SJSA1 (cell line): ENCODE data around the gene ATL3. TPM values are rescaled to one million over a fixed set of nuclear protein-coding genes. Genes with fewer than 3 reads are reported as not detected.
"Not testable (repeated sequence)": the region's sequence is repeated elsewhere in the genome, so short reads cannot be mapped to it uniquely, and the experiment has no call there.

Experiments
- DNase-seq, 2 experiments: peaks; one replicate each; pipeline ENCODE4 v3.0.0-alpha.2; 2015 to 2020; ENCODE audit warnings: low spot score in 2 of 2, low read depth in 1 of 2
- H3K27ac ChIP-seq: fragments of 250-450 bp; sonication (Bioruptor Pico); 2 replicates; pipeline ENCODE4 v1.5.1; 2020; ENCODE audit warnings: mild to moderate bottlenecking, moderate library complexity
- H3K27me3 ChIP-seq: fragments of 250-450 bp; sonication (Bioruptor Pico); replicated peaks from 2 replicates; pipeline ENCODE4 v1.5.1; 2020; ENCODE audit warnings: mild to moderate bottlenecking, moderate library complexity
- H3K36me3 ChIP-seq: fragments of 250-450 bp; sonication (Bioruptor Pico); 2 replicates; pipeline ENCODE4 v1.5.1; 2020; ENCODE audit warnings: mild to moderate bottlenecking
- H3K4me1 ChIP-seq: fragments of 250-450 bp; sonication (Bioruptor Pico); replicated peaks from 2 replicates; pipeline ENCODE4 v1.6.1; 2021; ENCODE audit warnings: mild to moderate bottlenecking
- H3K4me3 ChIP-seq: fragments of 250-450 bp; sonication (Bioruptor Pico); 2 replicates; pipeline ENCODE4 v1.5.1; 2020; ENCODE audit warnings: mild to moderate bottlenecking
- H3K9me3 ChIP-seq: fragments of 250-450 bp; sonication (Bioruptor Pico); replicated peaks from 2 replicates; pipeline ENCODE4 v1.5.1; 2020; ENCODE audit warnings: mild to moderate bottlenecking
- total RNA-seq: library from RNA; depleted of rRNA; stranded (reverse); fragments of >200 nt; shearing (Covaris generic); gene quantifications from 2 replicates; pipeline ENCODE4 v1.2.3, GENCODE V29; 2014

The ATL3 gene
- total RNA-seq, 1 experiment from 2014 or later, result 183 TPM

DNA sequence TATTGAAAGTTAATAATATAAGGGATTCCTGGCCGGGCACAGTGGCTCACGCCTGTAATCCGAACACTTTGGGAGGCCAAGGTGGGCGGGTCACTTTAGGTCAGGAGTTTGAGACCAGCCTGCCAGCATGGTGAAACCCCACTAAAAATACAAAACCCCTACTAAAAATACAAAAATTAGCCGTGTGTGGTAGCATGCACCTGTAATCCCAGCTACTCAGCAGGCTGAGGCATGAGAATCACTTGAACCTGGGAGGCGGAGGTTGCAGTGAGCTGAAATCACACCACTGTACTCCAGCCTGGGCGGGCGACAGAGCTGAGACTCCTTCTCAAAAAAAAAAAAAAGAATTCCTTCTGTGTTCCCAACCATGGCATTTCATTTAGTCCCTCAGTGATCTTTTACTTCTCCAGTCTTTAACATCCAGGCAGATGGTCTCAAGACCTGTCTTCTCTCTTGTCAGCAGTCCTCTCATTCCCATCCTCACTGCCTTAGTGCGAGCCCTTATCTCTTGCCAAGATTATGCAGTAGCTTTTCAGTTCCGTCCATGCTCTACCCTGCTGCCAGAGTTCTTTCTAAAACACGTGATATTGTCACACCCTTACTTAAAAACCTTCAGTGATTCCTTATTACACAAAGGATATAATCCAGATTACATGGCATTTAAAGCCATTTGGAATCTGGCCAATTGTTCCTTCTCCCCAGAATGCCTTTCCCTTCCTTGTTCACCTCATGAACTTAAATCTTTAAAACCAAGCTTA is 28.0 kb upstream of the ATL3 start:
- no peak for DNase-seq
- no peak overlapping the region for H3K27ac ChIP-seq
- no peaks in the 10 kb centered on the region for H3K27me3 ChIP-seq
- H3K4me3 ChIP-seq, result no peak overlapping the region
- peaks cover 8% of the 10 kb centered on the region; the same call in 1 of the 2 replicates for H3K36me3 ChIP-seq
- no peaks in the 10 kb centered on the region for H3K9me3 ChIP-seq
- peaks cover 1% of the 10 kb centered on the region for H3K4me1 ChIP-seq

DNA sequence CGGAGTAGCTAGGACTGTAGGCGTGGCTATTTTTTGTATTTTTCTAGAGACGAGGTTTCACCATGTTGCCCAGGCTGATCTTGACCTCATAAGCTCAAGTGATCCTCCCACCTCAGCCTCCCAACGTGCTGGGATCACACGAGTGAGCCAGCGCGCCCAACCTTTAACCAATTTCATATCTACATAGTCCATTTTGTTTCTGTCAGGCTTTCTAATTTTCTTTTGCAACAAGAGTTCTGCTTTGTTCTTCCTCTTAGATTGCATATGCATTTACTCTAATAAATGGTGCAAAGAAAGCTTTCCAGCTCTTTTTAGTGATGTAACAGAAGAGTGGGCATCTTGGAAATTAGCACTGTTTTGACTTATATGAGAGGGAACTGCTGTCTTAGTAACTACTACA is 23.4 kb upstream of the ATL3 start:
- Histone ChIP-seq H3K27me3 (no peaks in the 10 kb centered on the region), H3K4me3 (no peak overlapping the region), H3K9me3 (no peaks in the 10 kb centered on the region), H3K4me1 (no peaks in the 10 kb centered on the region), H3K27ac (no peak overlapping the region), H3K36me3 (peaks cover under 1% of the 10 kb centered on the region; the same call in 1 of the 2 replicates)
- DNase-seq, result no peak

DNA sequence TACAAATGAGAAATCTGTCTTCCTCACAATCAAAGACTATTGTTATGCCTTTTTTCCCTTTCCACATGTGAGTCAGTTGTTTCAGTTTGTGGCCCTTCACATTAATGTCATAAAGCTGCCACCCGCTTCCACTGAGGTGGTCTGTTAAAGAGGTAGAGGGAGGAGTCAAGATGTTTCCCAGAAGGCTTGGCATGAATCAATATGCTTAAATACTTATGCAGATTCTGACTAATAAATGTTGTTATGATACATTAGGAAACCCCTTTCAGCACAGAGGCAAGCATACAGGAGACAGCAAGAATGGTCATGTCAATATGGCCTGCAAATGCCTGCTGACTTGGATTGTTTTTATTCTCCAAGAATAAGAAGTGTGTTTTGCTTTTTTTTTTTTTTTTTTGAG is 16.7 kb upstream of the ATL3 start:
- Histone ChIP-seq H3K27ac (no peak overlapping the region), H3K36me3 (no peaks in the 10 kb centered on the region; the same call in 1 of the 2 replicates), H3K4me1 (peaks cover 3% of the 10 kb centered on the region), H3K27me3 (no peaks in the 10 kb centered on the region), H3K4me3 (no peak overlapping the region), H3K9me3 (no peaks in the 10 kb centered on the region)
- no peak for DNase-seq

DNA sequence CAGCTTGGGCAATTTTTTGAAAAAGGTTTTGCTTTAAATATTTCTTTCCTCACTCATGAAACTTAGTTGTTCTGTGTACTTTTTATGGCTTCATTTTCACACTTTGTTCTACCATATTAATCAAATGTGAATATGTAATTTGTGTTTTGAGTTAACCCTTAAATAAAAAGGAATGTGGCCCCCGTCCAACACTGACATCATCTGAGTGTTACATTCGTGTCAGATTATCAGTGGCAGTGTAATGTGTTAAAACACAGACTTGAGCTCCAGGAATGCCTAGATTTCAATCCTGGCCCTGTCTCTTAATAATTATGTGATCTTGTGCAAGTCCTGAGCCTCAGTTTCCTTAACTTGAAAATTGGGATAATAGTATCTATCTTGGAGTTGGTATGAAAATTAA is 15.8 kb upstream of the ATL3 start:
- no peak for DNase-seq
- H3K36me3 ChIP-seq, result no peaks in the 10 kb centered on the region; the same call in 1 of the 2 replicates
- no peak overlapping the region for H3K4me3 ChIP-seq
- H3K9me3 ChIP-seq, result no peaks in the 10 kb centered on the region
- no peak overlapping the region for H3K27ac ChIP-seq
- peaks cover 8% of the 10 kb centered on the region for H3K4me1 ChIP-seq
- H3K27me3 ChIP-seq, result no peaks in the 10 kb centered on the region

DNA sequence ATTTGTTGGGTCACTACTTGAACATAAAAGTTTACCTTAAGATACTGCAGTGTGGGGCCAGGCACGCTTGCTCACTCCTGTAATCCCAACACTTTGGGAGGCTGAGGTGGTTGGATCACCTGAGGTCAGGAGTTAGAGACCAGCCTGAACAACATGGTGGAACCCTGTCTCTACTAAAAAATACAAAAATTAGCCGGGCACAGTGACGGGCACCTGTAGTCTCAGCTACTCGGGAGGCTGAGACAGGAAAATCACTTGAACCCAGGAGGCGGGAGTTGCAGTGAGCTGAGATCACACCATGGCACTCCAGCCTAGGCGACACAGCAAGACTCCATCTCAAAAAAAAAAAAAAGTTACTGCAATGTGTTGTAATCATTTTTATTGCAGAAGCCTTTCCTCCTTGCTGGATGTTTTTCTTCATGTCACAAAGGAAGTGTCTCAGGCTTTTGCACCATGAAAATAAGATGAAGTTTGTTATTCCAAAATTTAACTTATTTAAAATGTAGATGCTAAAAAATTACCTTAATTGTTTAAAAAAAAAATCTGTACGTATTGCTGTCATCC is 14.1 kb upstream of the ATL3 start:
- not testable (repeated sequence) for H3K4me3 ChIP-seq, H3K36me3 ChIP-seq, H3K27ac ChIP-seq, H3K9me3 ChIP-seq, H3K27me3 ChIP-seq, DNase-seq
- peaks cover 13% of the 10 kb centered on the region for H3K4me1 ChIP-seq

DNA sequence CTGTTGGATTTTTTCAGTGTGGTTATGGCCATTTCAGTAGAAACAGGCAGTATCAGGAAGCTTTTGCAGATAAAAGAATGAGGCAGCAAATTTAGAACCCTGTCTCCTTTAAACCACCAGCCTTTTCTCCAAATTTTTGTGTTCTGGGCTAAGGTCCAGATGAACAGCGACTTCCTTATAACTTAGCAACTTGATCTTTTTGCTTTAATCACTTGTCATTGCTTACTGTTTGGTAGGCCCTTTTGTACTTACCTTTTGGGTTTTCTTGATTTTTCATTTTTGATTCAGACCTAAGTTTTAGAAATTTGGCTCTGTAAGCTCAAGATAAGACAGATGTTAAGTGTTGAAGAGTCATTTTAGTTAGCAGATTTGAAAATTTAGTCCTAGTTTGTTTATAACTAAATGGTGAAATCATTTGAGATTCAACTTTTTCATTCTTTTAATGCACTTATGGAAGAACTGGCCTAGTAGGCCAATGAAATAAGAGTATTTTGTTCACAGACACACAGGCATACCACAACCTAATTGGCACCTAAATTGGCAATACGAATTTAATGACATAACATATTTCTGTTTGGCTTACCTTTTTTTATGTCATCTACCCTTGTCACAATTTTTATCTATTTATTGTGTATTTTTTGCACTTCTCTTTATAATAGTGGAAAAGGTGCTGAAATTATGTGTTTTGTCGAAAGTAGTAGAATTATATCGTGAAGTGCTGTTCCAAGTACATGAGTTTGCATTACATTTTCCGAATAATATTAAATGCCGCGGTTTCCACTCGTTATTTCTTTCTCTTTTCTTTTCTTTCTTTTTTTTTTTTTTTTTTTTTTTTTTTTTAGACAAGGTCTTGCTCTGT is 12.2 kb upstream of the ATL3 start:
- H3K4me3 ChIP-seq, result no peak overlapping the region
- no peak for DNase-seq
- H3K9me3 ChIP-seq, result no peaks in the 10 kb centered on the region
- H3K27me3 ChIP-seq, result no peaks in the 10 kb centered on the region
- H3K36me3 ChIP-seq, result no peaks in the 10 kb centered on the region; the same call in 1 of the 2 replicates
- H3K27ac ChIP-seq, result no peak overlapping the region
- peaks cover 13% of the 10 kb centered on the region for H3K4me1 ChIP-seq

DNA sequence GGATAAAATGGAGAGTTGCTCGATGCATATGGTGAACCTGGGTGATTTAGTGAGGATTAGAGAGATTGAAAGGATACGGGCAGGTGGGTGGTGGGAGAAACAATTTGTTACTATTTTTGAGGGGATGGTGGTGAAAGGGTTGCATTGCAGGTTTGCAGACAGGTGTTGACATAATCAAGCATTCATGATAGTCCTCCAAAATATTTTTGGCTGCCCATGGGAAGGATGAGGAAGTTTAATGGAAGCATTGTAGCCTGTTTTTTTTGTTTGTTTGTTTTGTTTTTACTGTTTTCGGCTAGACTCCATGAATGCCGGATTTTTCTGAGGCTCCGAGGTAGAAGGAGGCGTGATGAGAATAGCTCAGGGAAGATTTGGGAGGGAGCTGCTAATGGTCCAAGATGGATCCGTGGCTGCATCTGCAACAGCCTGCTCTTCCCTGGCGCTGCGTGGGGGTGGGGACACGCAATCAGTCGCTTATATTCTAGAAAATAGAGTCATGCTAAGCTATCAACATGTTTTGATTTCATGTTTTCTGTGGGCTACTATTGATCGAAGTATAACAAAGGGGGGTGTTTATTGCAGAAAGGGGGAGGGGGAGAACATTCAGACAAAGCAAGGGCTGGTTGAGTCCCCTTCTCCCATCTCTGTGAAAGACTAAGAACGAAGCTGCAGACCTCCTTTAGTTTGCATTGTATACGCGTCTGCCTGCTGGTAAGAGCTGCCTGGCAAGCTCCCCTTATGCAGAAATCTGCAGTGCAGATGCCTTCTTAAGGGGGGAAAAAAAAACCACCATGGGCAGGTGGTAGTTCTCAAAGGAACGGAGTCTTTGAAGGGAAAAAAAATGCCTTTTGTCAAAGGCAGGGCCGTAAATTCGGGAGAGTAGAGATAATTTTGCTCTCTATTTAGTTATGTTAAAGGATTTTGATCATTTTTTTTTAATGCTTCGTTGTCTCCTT is 11.2 kb upstream of the ATL3 start:
- H3K4me1 ChIP-seq, result peaks cover 13% of the 10 kb centered on the region
- H3K36me3 ChIP-seq, result no peaks in the 10 kb centered on the region; the same call in 1 of the 2 replicates
- no peaks in the 10 kb centered on the region for H3K27me3 ChIP-seq
- peak in 1 of 2 experiments; percentile 53 for DNase-seq
- H3K9me3 ChIP-seq, result no peaks in the 10 kb centered on the region
- peak overlapping the region; percentile 67 for H3K4me3 ChIP-seq
- H3K27ac ChIP-seq, result no peak overlapping the region

DNA sequence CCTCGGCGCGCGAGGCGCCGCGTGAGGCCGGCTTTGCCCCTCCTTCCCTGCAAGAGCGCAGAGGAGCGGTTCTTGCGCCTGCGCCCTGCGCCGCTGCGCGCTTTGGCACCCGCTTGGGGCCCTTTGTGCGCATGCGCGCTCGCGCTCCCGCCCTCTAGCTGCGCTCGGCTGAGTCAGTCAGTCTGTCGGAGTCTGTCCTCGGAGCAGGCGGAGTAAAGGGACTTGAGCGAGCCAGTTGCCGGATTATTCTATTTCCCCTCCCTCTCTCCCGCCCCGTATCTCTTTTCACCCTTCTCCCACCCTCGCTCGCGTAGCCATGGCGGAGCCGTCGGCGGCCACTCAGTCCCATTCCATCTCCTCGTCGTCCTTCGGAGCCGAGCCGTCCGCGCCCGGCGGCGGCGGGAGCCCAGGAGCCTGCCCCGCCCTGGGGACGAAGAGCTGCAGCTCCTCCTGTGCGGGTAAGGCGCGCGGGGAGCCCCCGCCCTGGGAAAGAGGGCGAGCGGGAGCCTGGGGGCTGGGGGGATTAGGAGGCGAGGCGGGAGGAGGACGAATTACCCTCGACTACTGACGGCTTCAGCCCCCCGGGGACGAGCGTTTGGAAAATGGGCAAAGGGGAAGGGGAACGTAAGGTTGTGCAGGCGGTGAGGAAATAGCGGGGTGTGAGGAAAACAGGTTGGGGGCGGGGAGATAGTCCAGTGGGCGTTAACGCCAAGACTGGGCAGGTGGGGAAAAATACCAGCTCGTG is 10.3 kb upstream of the ATL3 start, which contains the start of gene RTN3:
Gene RTN3 (plus strand): TSS at position 180 of the 745 bp plus-strand sequence. CDS start 137 bp downstream, at position 317.
- H3K27ac ChIP-seq, result no peak within 1 kb of the TSS; the same call in 1 of the 2 replicates
- no peaks in the 10 kb centered on the region; the same call in 1 of the 2 replicates for H3K36me3 ChIP-seq
- H3K27me3 ChIP-seq, result no peaks in the 10 kb centered on the region
- DNase-seq, result peak; percentile 100
- no peaks in the 10 kb centered on the region for H3K9me3 ChIP-seq
- peaks cover 13% of the 10 kb centered on the region for H3K4me1 ChIP-seq
- H3K4me3 ChIP-seq, result peak within 1 kb of the TSS; percentile 67

DNA sequence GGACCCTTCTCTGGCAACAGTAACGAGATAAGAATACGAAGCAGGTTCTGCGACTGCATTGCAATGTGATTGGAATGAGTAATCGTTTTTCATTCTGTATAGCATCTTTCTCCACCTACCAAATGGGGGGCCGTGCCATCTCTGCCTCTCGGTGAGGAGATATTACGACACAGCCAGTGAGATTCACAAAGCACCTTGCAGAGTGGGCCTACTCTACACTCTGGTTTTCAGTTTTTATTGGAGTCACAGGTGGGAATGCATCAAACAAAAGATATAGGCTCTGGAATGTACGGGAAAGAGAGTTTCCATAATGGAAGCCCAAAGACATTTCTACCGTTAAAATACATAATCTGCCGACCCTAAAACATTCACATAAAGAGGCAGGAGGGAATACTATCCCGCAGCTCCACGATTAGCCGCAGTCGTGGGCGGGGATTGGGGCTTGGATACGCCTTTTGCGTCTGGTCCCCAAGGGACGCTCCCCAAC is 9.7 kb upstream of the ATL3 start:
- Histone ChIP-seq H3K9me3 (no peaks in the 10 kb centered on the region), H3K27me3 (no peaks in the 10 kb centered on the region), H3K27ac (no peak overlapping the region), H3K4me1 (peaks cover 13% of the 10 kb centered on the region), H3K4me3 (peak overlapping the region; percentile 67), H3K36me3 (no peaks in the 10 kb centered on the region; the same call in 1 of the 2 replicates)
- no peak for DNase-seq

DNA sequence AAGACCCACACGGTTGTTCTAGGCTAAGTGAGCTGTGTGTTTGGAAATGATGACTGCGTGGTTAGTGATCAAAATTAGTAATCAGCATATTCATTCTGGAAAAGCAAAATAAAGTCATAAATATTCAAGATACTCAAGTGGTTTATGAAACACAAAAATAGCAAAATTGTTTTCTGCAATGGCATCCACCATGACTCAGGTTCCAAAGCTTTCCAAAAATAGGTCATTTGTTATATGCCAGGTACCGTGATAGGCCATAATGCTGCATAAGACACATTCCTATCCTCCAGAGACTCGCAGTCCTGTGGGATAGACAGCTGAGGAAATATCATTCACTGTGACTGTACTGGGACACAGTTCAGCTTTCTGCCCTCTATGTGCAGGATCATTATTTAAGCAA is 2.4 kb upstream of the ATL3 start:
- Histone ChIP-seq H3K27ac (no peak overlapping the region), H3K4me3 (no peak overlapping the region)
- no peak for DNase-seq

DNA sequence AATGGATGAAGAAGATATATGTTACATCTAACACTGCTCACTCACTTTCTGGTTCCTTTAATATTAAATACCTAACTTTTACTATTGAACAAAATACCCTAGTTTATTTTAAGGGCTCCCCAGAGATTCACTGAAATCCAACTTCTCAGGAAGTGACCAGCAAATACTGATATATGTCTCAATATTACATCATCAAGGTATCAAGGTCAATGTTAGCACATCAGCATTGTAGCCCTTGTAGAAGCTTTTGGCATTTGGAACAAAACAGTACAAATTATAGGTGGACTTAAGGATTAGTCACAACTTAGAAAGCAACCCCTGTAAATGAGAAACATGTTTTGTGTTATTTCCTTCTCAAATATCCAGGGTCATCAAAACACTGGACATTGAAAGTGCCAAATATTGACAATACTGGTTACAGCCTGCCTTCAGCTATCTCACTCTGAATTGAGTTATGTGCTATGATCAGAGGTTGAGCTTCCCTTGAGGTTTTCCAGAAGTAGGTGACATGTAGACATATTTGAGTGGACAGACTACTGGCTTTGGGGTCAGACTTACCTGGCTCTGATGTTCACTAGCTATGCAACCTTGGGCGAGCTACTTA is 1.9 kb upstream of the ATL3 start:
- DNase-seq, result no peak
- no peaks in the 10 kb centered on the region for H3K27me3 ChIP-seq

More for the DNA sequence above, 2.4 kb upstream of the ATL3 start:
- Histone ChIP-seq H3K9me3 (no peaks in the 10 kb centered on the region), H3K4me1 (peaks cover 26% of the 10 kb centered on the region), H3K36me3 (peaks cover 11% of the 10 kb centered on the region), H3K27me3 (no peaks in the 10 kb centered on the region)

DNA sequence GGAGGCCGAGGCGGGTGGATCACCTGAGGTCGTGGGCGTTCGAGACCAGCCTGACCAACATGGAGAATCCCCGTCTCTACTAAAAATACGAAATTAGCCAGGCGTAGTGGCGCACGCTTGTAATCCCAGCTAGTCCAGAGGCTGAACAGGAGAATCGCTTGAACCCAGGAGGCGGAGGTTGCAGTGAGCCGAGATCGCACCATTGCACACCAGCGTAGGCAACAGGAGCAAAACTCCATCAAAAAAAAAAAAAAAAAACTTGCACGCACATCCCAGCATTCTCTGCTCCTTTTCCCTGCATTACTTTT is 934 bp upstream of the ATL3 start:
- no peaks in the 10 kb centered on the region for H3K27me3 ChIP-seq
- H3K4me3 ChIP-seq, result no peak overlapping the region
- no peak for DNase-seq
- no peaks in the 10 kb centered on the region for H3K9me3 ChIP-seq
- peaks cover 38% of the 10 kb centered on the region for H3K4me1 ChIP-seq
- peaks cover 13% of the 10 kb centered on the region for H3K36me3 ChIP-seq
- H3K27ac ChIP-seq, result no peak overlapping the region

More for the DNA sequence above, 1.9 kb upstream of the ATL3 start:
- Histone ChIP-seq H3K9me3 (no peaks in the 10 kb centered on the region), H3K4me3 (no peak overlapping the region), H3K27ac (no peak overlapping the region), H3K36me3 (peaks cover 11% of the 10 kb centered on the region), H3K4me1 (peaks cover 31% of the 10 kb centered on the region)
